Activated T-cell treated with anti-CD3 and anti-CD28 coated beads, Interleukin-2, amount 50 U/mL, for 4 hours (primary cell): ENCODE measurements around the gene CFAP20DC. TPM values are rescaled to one million over a fixed set of nuclear protein-coding genes. Genes with fewer than 3 reads are reported as not detected.
"Not testable (repeated sequence)": the region's sequence is repeated elsewhere in the genome, so short reads cannot be mapped to it uniquely, and the experiment has no call there.

Experiments
- ATAC-seq, 2 donors: fragments of 200-7000 bp; cut with Tn5 transposase; one replicate each; pipeline ENCODE4 v1.10.0; 2021
- DNase-seq: peaks from one replicate; pipeline ENCODE4 v3.0.0-alpha.2; 2020
- H3K27me3 Mint-ChIP-seq: one replicate; pipeline ENCODE4 v1.8.0; 2021; ENCODE audit warnings: low read depth, mixed read lengths
- H3K36me3 Mint-ChIP-seq: one replicate; pipeline ENCODE4 v1.8.0; 2022; ENCODE audit warnings: mixed read lengths; ENCODE audit not compliant: insufficient read depth
- H3K4me1 Mint-ChIP-seq: one replicate; pipeline ENCODE4 v1.8.0; 2021; ENCODE audit warnings: low read depth, mixed read lengths
- H3K4me3 Mint-ChIP-seq: one replicate; pipeline ENCODE4 v1.8.0; 2021; ENCODE audit warnings: mild to moderate bottlenecking, moderate library complexity, mixed read lengths
- H3K9me3 Mint-ChIP-seq: one replicate; pipeline ENCODE4 v1.8.0; 2021; ENCODE audit warnings: mixed read lengths
- total RNA-seq, 3 donors: library from RNA; stranded (reverse); gene quantifications; one replicate each; pipeline ENCODE4 v1.2.1, GENCODE V29; 2021

CFAP20DC gene
- total RNA-seq, 3 donors from 2014 or later: 0.16 to 0.38 (median 0.20) TPM

DNA sequence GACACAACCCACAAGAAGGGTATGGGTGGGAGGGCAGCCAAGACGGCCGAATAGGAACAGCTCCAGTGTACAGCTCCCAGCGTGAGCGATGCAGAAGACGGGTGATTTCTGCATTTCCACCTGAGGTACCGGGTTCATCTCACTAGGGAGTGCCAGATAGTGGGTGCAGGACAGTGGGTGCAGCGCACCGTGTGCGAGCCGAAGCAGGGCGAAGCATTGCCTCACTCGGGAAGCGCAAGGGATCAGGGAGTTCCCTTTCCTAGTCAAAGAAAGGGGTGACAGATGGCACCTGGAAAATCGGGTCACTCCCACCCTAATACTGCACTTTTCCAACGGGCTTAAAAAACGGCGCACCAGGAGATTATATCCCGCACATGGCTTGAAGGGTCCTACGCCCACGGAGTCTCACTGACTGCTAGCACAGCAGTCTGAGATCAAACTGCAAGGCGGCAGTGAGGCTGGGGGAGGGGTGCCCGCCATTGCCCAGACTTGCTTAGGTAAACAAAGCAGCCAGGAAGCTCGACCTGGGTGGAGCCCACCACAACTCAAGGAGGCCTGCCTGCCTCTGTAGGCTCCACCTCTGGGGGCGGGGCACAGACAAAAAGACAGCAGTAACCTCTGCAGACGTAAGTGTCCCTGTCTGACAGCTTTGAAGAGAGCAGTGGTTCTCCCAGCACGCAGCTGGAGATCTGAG lies 243.1 kb downstream of the CFAP20DC start:
- not testable (repeated sequence) for H3K4me1 Mint-ChIP-seq, H3K36me3 Mint-ChIP-seq, ATAC-seq, H3K27me3 Mint-ChIP-seq, H3K4me3 Mint-ChIP-seq, DNase-seq, H3K9me3 Mint-ChIP-seq

DNA sequence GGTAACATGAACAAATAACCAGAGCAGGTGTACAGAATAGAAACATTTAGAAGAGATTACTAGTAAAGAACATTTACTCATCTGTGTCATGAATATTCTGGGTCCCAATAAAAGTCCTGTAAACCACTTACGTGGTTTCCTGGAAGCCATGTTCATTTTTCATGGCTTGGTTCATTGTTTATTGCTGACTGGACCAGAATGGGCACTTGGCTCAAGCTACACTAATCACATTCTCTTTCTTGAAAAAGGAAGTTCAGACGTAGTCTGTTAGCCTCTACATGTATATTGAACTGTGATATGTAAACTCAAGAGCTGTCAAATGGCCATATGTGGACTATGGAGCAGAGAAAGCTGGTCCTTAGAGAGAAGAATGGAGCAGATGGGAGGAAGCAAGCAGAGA lies 244.9 kb downstream of the CFAP20DC start:
- H3K36me3 Mint-ChIP-seq: no peaks in the 10 kb centered on the region
- no peak for ATAC-seq
- H3K9me3 Mint-ChIP-seq: no peaks in the 10 kb centered on the region
- no peaks in the 10 kb centered on the region for H3K4me1 Mint-ChIP-seq
- no peak for DNase-seq
- H3K4me3 Mint-ChIP-seq: no peak overlapping the region
- no peaks in the 10 kb centered on the region for H3K27me3 Mint-ChIP-seq

DNA sequence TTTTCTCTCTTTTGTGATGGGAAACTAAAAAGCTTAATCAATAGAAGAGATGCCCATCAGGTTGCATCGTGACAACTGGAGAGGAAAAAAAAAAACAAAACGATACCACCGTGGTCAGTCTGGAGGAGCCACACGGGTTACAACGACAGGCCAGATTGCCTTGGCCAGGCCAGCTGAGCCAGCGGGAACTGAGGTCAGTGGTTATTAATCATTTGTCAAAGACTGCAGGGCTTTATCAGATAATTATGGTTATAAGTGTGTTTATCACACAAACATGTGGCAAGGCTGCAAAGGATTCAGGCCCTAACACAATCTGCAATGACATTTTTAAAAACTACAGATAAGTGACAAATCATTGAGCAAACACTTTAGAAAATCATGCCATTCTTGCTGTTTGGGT lies 248.3 kb downstream of the CFAP20DC start:
- no peak overlapping the region for H3K4me3 Mint-ChIP-seq
- no peak for ATAC-seq
- H3K9me3 Mint-ChIP-seq: no peaks in the 10 kb centered on the region

DNA sequence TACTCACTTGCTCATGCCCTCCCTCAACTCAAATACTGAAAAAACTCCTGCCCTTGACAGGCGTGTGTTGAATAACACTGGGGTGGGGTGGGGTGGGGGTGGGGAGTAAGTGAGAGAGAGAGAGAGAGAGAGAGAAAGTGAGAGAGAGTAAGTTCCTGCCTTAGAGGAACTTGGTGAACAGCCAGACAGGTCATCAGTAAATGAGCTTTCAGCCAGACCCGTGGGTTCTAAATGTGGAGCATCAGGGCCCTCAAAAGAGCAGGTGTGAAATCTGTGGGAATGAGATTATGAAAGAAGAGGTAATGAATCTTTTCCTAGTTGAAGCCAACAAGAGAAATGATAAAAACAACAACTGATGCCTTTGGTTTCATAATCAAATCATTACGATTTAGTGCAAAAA lies 248.9 kb downstream of the CFAP20DC start:
- Mint-ChIP-seq H3K4me1 (no peaks in the 10 kb centered on the region), H3K9me3 (no peaks in the 10 kb centered on the region), H3K4me3 (no peak overlapping the region), H3K36me3 (no peaks in the 10 kb centered on the region), H3K27me3 (no peaks in the 10 kb centered on the region)
- ATAC-seq: no peak
- DNase-seq: no peak

More for the DNA sequence above, 248.3 kb downstream of the CFAP20DC start:
- no peaks in the 10 kb centered on the region for H3K27me3 Mint-ChIP-seq
- DNase-seq: no peak
- H3K4me1 Mint-ChIP-seq: no peaks in the 10 kb centered on the region
- H3K36me3 Mint-ChIP-seq: no peaks in the 10 kb centered on the region

DNA sequence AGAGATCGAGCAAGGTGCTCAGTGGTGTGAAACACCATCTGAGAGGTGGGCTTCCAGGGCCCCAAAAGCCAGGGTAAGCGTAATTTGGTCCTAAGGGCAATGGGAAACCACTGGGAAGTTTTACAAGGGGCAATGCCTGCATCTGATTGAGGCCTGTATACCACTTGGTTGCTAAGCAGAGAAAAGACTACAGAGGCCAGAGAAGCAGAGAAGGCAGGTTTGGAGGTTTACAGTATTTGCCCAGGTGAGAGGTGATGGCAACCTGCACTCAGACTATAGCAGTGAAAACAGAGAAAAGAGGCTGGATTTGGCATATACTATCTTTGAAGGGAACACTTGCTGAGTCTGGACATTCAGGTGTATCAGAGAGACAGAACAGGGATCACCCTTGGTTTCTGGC lies 249.8 kb downstream of the CFAP20DC start:
- ATAC-seq: no peak
- no peaks in the 10 kb centered on the region for H3K9me3 Mint-ChIP-seq
- H3K4me1 Mint-ChIP-seq: no peaks in the 10 kb centered on the region
- no peaks in the 10 kb centered on the region for H3K36me3 Mint-ChIP-seq
- no peak overlapping the region for H3K4me3 Mint-ChIP-seq
- no peak for DNase-seq
- H3K27me3 Mint-ChIP-seq: no peaks in the 10 kb centered on the region

DNA sequence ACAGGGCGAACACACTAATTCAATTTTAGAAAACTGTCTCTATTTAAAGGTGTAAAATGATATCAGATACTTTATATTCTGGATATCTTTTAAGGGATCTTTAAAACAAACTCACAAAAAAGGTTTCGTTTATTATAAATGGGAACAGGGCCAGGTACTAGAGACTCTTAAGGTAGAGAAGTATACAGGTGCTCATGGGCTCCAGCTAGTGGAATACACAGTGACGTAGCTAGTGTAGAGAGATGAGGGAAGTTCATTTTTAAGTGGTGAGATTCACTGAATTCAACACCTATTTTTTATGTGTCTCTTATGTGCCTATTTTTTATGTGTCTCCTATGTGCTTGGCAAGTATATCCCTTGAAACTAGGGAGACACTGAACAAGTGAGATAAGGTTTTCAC lies 250.6 kb downstream of the CFAP20DC start:
- H3K9me3 Mint-ChIP-seq: no peaks in the 10 kb centered on the region
- no peaks in the 10 kb centered on the region for H3K36me3 Mint-ChIP-seq
- H3K4me1 Mint-ChIP-seq: no peaks in the 10 kb centered on the region
- ATAC-seq: no peak
- DNase-seq: no peak
- H3K27me3 Mint-ChIP-seq: no peaks in the 10 kb centered on the region
- H3K4me3 Mint-ChIP-seq: no peak overlapping the region

DNA sequence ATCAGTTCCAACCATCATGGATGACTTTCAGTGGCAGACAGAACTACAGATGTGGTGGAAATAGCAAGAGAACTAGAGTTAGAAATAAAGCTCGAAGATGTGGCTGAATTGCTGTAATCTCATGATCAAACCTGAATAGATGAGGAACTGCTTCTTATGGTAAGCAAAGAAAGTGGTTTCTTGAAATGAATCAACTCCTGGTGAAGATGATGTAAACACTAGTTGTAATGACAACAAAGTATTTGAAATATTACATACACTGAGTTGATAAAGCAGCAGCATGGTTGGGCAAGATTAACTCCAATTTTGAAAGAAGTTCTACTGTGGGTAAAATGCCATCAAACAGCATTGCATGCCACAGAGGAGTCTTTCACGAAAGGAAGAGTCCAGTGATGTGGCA lies 251.5 kb downstream of the CFAP20DC start:
- ATAC-seq: no peak
- Mint-ChIP-seq H3K36me3 (no peaks in the 10 kb centered on the region), H3K4me1 (no peaks in the 10 kb centered on the region), H3K27me3 (no peaks in the 10 kb centered on the region), H3K4me3 (no peak overlapping the region), H3K9me3 (no peaks in the 10 kb centered on the region)
- DNase-seq: no peak

DNA sequence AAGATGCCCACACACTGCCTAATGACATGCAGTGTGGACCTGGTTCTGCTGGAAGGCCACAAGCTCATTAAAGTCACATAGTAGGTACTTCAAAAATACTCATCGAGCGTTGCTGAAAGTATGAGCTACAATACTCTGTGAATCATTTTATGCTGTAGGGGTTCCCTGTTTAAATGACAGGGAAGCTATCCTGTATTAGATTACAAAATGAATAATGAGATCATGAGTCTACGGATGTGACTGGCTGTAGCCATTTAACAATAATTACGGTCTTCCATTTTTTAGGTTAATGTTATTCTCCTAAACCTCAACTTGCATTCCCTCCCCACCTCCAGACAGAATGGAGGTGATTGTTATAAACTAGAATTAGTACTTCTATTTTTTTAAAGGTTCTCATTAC lies 255.1 kb downstream of the CFAP20DC start:
- H3K4me3 Mint-ChIP-seq: no peak overlapping the region
- ATAC-seq: no peak
- H3K4me1 Mint-ChIP-seq: no peaks in the 10 kb centered on the region
- no peak for DNase-seq
- H3K9me3 Mint-ChIP-seq: no peaks in the 10 kb centered on the region
- peaks cover 6% of the 10 kb centered on the region for H3K27me3 Mint-ChIP-seq
- no peaks in the 10 kb centered on the region for H3K36me3 Mint-ChIP-seq

DNA sequence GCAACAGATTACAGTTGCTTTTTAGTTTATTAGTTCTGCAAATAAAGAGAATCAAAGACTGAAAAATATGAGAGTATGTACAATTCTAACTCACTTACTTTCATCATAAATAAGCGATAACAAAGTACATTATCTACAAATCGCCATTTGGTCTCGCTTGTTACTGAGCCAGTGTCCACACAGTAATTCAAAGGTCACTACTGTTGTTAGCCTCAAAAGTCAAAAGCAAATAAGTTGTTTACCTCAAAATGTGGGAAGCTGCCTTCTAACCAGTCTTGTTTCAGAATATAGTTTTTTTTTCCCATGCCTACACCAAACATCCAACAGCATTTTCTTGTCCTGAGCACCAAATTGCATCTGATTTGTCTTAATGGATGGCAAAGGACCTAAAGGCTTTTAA lies 255.9 kb downstream of the CFAP20DC start:
- Mint-ChIP-seq H3K9me3 (no peaks in the 10 kb centered on the region), H3K36me3 (no peaks in the 10 kb centered on the region), H3K4me1 (no peaks in the 10 kb centered on the region), H3K27me3 (peaks cover 6% of the 10 kb centered on the region), H3K4me3 (no peak overlapping the region)
- ATAC-seq (no peak), DNase-seq (no peak)

DNA sequence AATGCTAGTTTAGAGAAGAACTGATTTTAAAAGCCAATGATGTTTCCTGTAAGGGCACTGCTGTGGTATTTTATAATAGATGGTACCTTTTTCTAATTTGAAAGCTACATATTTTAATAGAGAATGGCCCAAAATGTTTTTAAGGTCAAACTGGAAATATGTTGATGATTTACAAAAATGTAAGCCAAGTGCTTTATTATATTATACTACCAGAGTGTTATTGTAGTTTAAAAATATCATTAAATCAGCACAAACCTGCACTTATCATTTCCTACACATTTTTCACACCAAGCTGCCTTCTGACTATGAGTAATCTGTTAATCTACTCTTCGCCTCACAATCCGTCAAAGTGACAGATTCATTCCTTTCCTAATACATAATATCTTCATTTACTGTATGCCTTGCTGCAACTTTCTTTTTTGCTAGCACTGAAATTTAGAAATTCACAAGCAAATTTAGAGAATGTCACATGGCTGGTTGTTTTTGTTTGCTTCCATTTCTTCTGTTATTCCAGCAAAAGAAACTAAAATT lies 256.8 kb downstream of the CFAP20DC start:
- DNase-seq (no peak), ATAC-seq (no peak)
- H3K9me3 Mint-ChIP-seq: no peaks in the 10 kb centered on the region
- peaks cover 7% of the 10 kb centered on the region for H3K27me3 Mint-ChIP-seq
- H3K4me3 Mint-ChIP-seq: no peak overlapping the region
- no peaks in the 10 kb centered on the region for H3K36me3 Mint-ChIP-seq
- H3K4me1 Mint-ChIP-seq: no peaks in the 10 kb centered on the region

DNA sequence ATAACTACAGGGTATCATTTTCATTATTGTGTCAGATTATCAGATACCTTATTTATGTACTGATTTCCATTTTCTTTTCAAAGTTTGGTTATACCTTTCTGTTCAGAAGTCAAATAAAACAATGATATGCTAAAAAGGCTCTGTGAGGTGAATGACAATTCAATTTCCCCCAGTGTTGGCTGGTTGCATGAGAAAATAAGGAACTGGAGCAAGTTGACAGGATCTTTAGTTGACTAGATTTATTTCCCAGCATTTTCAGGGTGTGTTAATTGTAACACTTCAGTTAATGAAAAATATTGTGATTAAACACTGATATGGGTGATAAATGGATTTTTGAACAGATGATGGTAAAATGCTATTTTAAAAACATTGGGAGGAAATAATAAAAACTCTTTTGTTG lies 260.4 kb downstream of the CFAP20DC start:
- peaks cover 7% of the 10 kb centered on the region for H3K27me3 Mint-ChIP-seq
- H3K4me3 Mint-ChIP-seq: no peak overlapping the region
- H3K9me3 Mint-ChIP-seq: no peaks in the 10 kb centered on the region
- no peak for ATAC-seq
- no peaks in the 10 kb centered on the region for H3K4me1 Mint-ChIP-seq
- no peaks in the 10 kb centered on the region for H3K36me3 Mint-ChIP-seq
- no peak for DNase-seq

DNA sequence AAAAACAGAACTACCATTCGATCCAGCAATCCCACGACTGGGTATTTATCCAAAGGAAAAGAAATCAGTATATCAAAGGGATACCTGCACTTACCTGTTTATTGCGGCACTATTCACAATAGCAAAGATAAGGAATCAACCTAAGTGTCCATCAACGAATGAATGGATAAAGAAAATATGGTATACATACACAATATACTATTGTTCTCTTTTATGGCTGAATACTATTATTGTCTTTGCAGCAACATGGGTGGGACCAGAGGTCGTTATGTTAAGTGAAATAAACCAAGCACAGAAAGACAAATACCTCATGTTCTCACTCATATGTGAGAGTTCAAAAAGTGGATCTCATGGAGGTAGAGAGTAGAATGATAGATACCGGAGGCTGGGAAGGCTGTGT lies 264.9 kb downstream of the CFAP20DC start:
- H3K4me1 Mint-ChIP-seq: no peaks in the 10 kb centered on the region
- no peak overlapping the region for H3K4me3 Mint-ChIP-seq
- ATAC-seq (no peak), DNase-seq (no peak)
- no peaks in the 10 kb centered on the region for H3K36me3 Mint-ChIP-seq
- H3K9me3 Mint-ChIP-seq: peaks cover 16% of the 10 kb centered on the region
- H3K27me3 Mint-ChIP-seq: peaks cover 2% of the 10 kb centered on the region

DNA sequence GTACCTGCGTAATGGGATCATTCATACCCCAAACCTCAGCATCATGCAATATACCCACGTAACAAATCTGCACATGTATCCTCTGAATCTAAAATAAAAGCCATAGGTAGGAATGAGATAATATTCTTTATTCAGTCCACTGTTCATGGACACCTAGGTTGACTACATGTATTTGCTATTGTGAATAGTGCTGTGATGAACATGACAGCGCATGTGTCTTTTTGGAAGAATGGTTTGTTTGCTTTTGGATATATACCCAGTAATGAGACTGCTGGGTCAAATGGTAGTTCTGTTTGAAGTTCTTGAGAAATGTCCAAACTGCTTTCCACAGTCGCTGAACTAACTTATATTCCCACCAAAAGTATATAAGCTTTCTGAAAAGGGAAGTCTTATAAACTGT lies 265.4 kb downstream of the CFAP20DC start:
- Mint-ChIP-seq H3K36me3 (no peaks in the 10 kb centered on the region), H3K27me3 (peaks cover 2% of the 10 kb centered on the region), H3K4me3 (no peak overlapping the region), H3K9me3 (peaks cover 21% of the 10 kb centered on the region), H3K4me1 (no peaks in the 10 kb centered on the region)
- DNase-seq (no peak), ATAC-seq (no peak)

DNA sequence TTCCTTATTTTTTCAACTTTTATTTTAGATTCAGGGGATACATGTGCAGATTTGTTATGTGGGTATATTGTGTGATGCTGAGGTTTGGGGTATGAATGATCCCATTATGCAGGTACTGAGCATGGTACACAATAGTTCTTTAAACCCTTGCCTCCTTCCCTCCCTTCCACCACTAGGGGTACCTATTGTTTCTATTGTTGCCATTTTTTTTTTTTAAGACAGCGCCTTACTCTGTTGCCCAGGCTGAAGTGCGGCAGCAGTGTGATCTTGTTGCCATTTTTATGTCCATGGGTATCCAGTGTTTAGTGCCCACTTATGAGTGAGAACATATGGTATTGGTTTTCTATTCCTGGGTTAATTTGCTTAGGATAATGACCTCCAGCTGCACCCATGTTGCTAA lies 266.0 kb downstream of the CFAP20DC start:
- H3K9me3 Mint-ChIP-seq: peaks cover 26% of the 10 kb centered on the region
- no peak overlapping the region for H3K4me3 Mint-ChIP-seq
- ATAC-seq (no peak), DNase-seq (no peak)
- H3K4me1 Mint-ChIP-seq: no peaks in the 10 kb centered on the region
- H3K36me3 Mint-ChIP-seq: no peaks in the 10 kb centered on the region
- peaks cover 2% of the 10 kb centered on the region for H3K27me3 Mint-ChIP-seq

DNA sequence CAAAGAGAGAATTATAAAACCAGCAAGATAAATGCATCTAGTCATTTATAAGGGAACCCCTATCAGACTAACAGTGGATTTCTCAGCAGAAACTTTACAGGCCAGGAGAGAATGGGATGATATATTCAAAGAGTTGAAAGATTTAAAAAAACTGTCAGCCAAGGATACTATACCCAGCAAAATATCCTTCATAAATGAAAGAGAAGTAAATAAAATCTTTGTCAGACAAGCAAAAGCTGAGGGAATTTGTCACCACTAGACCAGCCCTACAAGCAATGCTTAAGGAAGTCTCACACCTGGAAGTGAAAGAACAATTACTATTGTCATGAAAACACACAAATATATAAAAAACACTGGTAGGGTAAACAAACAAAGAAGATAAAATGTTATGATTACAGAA lies 269.9 kb downstream of the CFAP20DC start:
- no peak for DNase-seq
- Mint-ChIP-seq H3K9me3 (peaks cover 33% of the 10 kb centered on the region), H3K4me3 (no peak overlapping the region), H3K4me1 (no peaks in the 10 kb centered on the region), H3K36me3 (peaks cover 1% of the 10 kb centered on the region), H3K27me3 (no peaks in the 10 kb centered on the region)
- ATAC-seq: no peak
